HCT116 (cell line): ENCODE measurements around the gene PHF21A. TPM values are rescaled to one million over a fixed set of nuclear protein-coding genes. Genes with fewer than 3 reads are reported as not detected.

Experiments
- ATAC-seq: fragments of 200-7000 bp; cut with Tn5 transposase; 2 replicates; pipeline ENCODE4 v1.9.1; 2020; ENCODE audit warnings: mild to moderate bottlenecking, moderate library complexity
- BruUV-seq: library from RNA; stranded (reverse); fragments of 400-500 nt; replicated peaks from 2 replicates; lab custom pipeline; 2021; lab: Mats Ljungman, UMichigan
- CTCF ChIA-PET: fragments of 300-600 bp; sonication (Branson Sonifier 250); formaldehyde crosslinking; loops from one replicate; lab custom pipeline; 2021; ENCODE audit warnings: antibody characterized with exemption; lab: Charles Lee
- POLR2A ChIA-PET: fragments of 300-600, 350-600 bp; sonication (Branson Sonifier 250); formaldehyde crosslinking; loops from one replicate; lab custom pipeline; 2021; ENCODE audit warnings: antibody characterized with exemption; lab: Charles Lee
- RAD21 ChIA-PET, 2 experiments: fragments of 300-600 bp; sonication (Branson Sonifier 250); formaldehyde crosslinking; loops; one replicate each; lab custom pipeline; 2023; ENCODE audit warnings: low total read pairs in 2 of 2; ENCODE audit not compliant: uncharacterized antibody in 2 of 2, unreplicated experiment in 2 of 2, low non-redundant PET in 1 of 2; lab: Charles Lee
- DNase-seq: peaks from one replicate; pipeline ENCODE4 v3.0.0-alpha.2; 2010; ENCODE audit warnings: low read depth, low spot score
- H2AFZ ChIP-seq: fragments of 200-600 bp; shearing (Covaris generic), sonication (generic); 2 replicates; pipeline ENCODE4 v1.6.1; 2017; ENCODE audit warnings: low read depth, mixed run types, mixed read lengths, antibody characterized with exemption, low read length; ENCODE audit not compliant: poor library complexity, severe bottlenecking
- H3K27ac ChIP-seq: 2 replicates; pipeline ENCODE4 v1.5.1; 2012; ENCODE audit warnings: low read depth, low read length
- H3K27me3 ChIP-seq: fragments of 200-600 bp; sonication (generic); 2 replicates; pipeline ENCODE4 v1.6.1; 2016; ENCODE audit warnings: mixed run types, low read length, mixed read lengths; ENCODE audit not compliant: insufficient read depth
- H3K36me3 ChIP-seq, 2 experiments: fragments of 200-500 bp in 1 of 2; fragments of 200-600 bp in 1 of 2; sonication (Bioruptor generic) in 1 of 2; sonication (generic) in 1 of 2; 2 replicates each; pipeline versions ENCODE4 v1.5.1 to v1.6.1; 2014 to 2016; ENCODE audit warnings: low read length in 2 of 2, inconsistent platforms in 1 of 2, mixed read lengths in 1 of 2, mixed run types in 1 of 2; ENCODE audit not compliant: insufficient read depth in 2 of 2, control insufficient read depth in 1 of 2
- H3K4me1 ChIP-seq, 2 experiments: fragments of 200-600 bp in 1 of 2; sonication (generic) in 1 of 2; 2 replicates each; pipeline versions ENCODE4 v1.5.1 to v1.6.1; 2012 to 2017; ENCODE audit warnings: low read length in 2 of 2, inconsistent platforms in 1 of 2, mild to moderate bottlenecking in 1 of 2, mixed read lengths in 1 of 2, mixed run types in 1 of 2, moderate library complexity in 1 of 2; ENCODE audit not compliant: insufficient read depth in 2 of 2, control insufficient read depth in 1 of 2
- H3K4me2 ChIP-seq: fragments of 200-600 bp; sonication (generic); 2 replicates; pipeline ENCODE4 v1.6.1; 2017; ENCODE audit warnings: mixed run types, low read length, mixed read lengths
- H3K4me3 ChIP-seq, 2 experiments: fragments of 200-600 bp in 1 of 2; sonication (generic) in 1 of 2; replicated peaks in 1 of 2; 2 replicates each; pipeline ENCODE4 v1.5.1; 2011 to 2016; ENCODE audit warnings: low read length in 2 of 2, control low read depth in 1 of 2, low read depth in 1 of 2, mild to moderate bottlenecking in 1 of 2, mixed read lengths in 1 of 2, mixed run types in 1 of 2
- H3K79me2 ChIP-seq: fragments of 200-600 bp; sonication (generic); 2 replicates; pipeline ENCODE4 v1.6.1; 2017; ENCODE audit warnings: mild to moderate bottlenecking, mixed run types, low read length, moderate library complexity, mixed read lengths; ENCODE audit not compliant: insufficient read depth
- H3K9ac ChIP-seq: fragments of 200-600 bp; sonication (generic); 2 replicates; pipeline ENCODE4 v1.6.1; 2016; ENCODE audit warnings: low read length, mixed read lengths
- H3K9me2 ChIP-seq: fragments of 200-600 bp; sonication (generic), shearing (Covaris generic); 2 replicates; pipeline ENCODE4 v1.6.1; 2017; ENCODE audit warnings: mixed run types, mild to moderate bottlenecking, moderate library complexity; ENCODE audit not compliant: insufficient read depth
- H3K9me3 ChIP-seq, 2 experiments: fragments of 200-500 bp in 1 of 2; fragments of 200-600 bp in 1 of 2; sonication (Bioruptor generic) in 1 of 2; sonication (generic) in 1 of 2; 2 replicates each; pipeline ENCODE4 v1.6.1; 2014 to 2017; ENCODE audit warnings: low read length in 2 of 2, mixed read lengths in 2 of 2, inconsistent platforms in 1 of 2, low read depth in 1 of 2, mild to moderate bottlenecking in 1 of 2, mixed run types in 1 of 2, moderate library complexity in 1 of 2; ENCODE audit not compliant: control insufficient read depth in 1 of 2, insufficient read depth in 1 of 2
- H4K20me1 ChIP-seq: fragments of 200-600 bp; sonication (generic), shearing (Covaris generic); 2 replicates; pipeline ENCODE4 v1.6.1; 2017; ENCODE audit warnings: mixed run types, mild to moderate bottlenecking, moderate library complexity; ENCODE audit not compliant: insufficient read depth
- CTCF ChIP-seq, 3 experiments: fragments of 200-600 bp in 1 of 3; sonication (generic) in 1 of 3; IDR thresholded peaks in 2 of 3; conservative IDR thresholded peaks in 1 of 3; 2 replicates each; pipeline ENCODE4 v1.5.1; 2012 to 2017; ENCODE audit warnings: low read depth in 2 of 3, low read length in 2 of 3, antibody characterized with exemption in 1 of 3, borderline replicate concordance in 1 of 3, control low read depth in 1 of 3, mild to moderate bottlenecking in 1 of 3, mixed read lengths in 1 of 3, mixed run types in 1 of 3, moderate library complexity in 1 of 3; ENCODE audit not compliant: insufficient read depth in 1 of 3
- EGR1 ChIP-seq: IDR thresholded peaks from 2 replicates; pipeline ENCODE4 v1.6.1; 2012; ENCODE audit warnings: low read depth
- FOSL1 ChIP-seq: IDR thresholded peaks from 2 replicates; pipeline ENCODE4 v1.6.1; 2012; ENCODE audit warnings: low read depth
- JUND ChIP-seq: IDR thresholded peaks from 2 replicates; pipeline ENCODE4 v1.6.1; 2012
- POLR2A ChIP-seq: IDR thresholded peaks from 2 replicates; pipeline ENCODE4 v1.7.0; 2011; ENCODE audit warnings: borderline replicate concordance; ENCODE audit not compliant: insufficient read depth, insufficient read length; ENCODE audit errors: extremely low read depth
- SIN3A ChIP-seq: IDR thresholded peaks from 2 replicates; pipeline ENCODE4 v1.6.1; 2012; ENCODE audit warnings: low read depth
- SP1 ChIP-seq: IDR thresholded peaks from 2 replicates; pipeline ENCODE4 v1.6.1; 2012; ENCODE audit warnings: low read depth
- ZFX ChIP-seq: fragments of 450-650 bp; IDR thresholded peaks from 2 replicates; pipeline ENCODE4 v1.6.1; 2017
- intact Hi-C: fragments of 100-400 bp; cut with micrococcal nuclease; formaldehyde crosslinking; loops from 2 replicates; pipeline ENCODE4 v1.10.0; 2022
- total RNA-seq: library from RNA; stranded (reverse); gene quantifications from one replicate; pipeline ENCODE4 v1.2.1, GENCODE V29; 2021; ENCODE audit not compliant: unreplicated experiment
- TF ChIP-seq, protein P1 (sequence below): IDR thresholded peaks from 2 replicates; pipeline ENCODE4 v1.6.1; 2012

Gene PHF21A
- total RNA-seq, 1 experiment from 2014 or later, result 27.0 TPM

DNA sequence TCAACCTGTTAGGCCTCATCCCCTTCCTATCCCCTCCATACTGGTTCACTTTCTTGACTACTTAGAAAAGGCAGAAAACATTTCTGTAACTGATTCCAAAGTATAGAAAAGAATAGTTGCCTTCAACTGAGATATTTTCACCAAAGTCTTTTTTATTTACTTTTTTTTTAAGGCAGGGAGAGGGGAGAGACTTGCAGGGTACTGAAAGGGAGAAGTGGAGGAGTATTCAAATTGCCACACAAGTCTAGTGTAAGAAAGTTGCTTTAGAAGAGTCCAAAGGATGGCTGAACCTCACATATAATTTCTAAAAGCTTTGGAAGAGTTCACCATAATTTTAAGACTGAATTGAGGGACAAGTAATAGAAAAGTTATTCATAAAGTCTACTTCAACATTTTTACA, 6.3 kb downstream of the PHF21A start:
- no peak overlapping the region for H3K27ac ChIP-seq
- H3K36me3 ChIP-seq, result no peaks in the 10 kb centered on the region
- no peak for DNase-seq
- intact Hi-C loops, result no loop called here
- no peaks in the 10 kb centered on the region for H4K20me1 ChIP-seq
- H3K27me3 ChIP-seq, result no peaks in the 10 kb centered on the region
- BruUV-seq, result no TSS peak
- CTCF ChIA-PET, result no interaction called here
- no peaks in the 10 kb centered on the region for H3K9me2 ChIP-seq
- TF ChIP-seq EGR1 (no peak), SP1 (no peak), FOSL1 (no peak), JUND (no peak), CTCF (IDR thresholded peaks at IDR 0.05 in 2 of 3, conservative IDR thresholded peaks at IDR 0.05 in 1 of 3; ENCODE audit: borderline replicate concordance in 1 of 3, insufficient read depth in 1 of 3, low read depth in 2 of 3, low read length in 2 of 3) (no peak), ZFX (no peak)
- TF ChIP-seq, protein P1, sequence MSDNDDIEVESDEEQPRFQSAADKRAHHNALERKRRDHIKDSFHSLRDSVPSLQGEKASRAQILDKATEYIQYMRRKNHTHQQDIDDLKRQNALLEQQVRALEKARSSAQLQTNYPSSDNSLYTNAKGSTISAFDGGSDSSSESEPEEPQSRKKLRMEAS, result no peak
- peaks cover 6 to 7% of the 10 kb centered on the region in 2 experiments; a peak in 3 of 4 replicates for H3K4me1 ChIP-seq
- H3K4me2 ChIP-seq, result no peak overlapping the region
- no peak overlapping the region for H2AFZ ChIP-seq
- no peak for ATAC-seq
- no peak overlapping the region for H3K4me3 ChIP-seq
- POLR2A ChIA-PET, result no interaction called here
- no peaks in the 10 kb centered on the region for H3K9me3 ChIP-seq
- RAD21 ChIA-PET, result no interaction called here
- H3K9ac ChIP-seq, result no peak overlapping the region
- H3K79me2 ChIP-seq, result peaks cover 11% of the 10 kb centered on the region

- peaks cover 11% of the 10 kb centered on the region for H3K79me2 ChIP-seq
- ATAC-seq, result no peak
- BruUV-seq, result no TSS peak
- H3K4me3 ChIP-seq, result no peak overlapping the region
- H3K27me3 ChIP-seq, result no peaks in the 10 kb centered on the region
- ChIA-PET RAD21 (no interaction called here), CTCF (no interaction called here), POLR2A (no interaction called here)
- TF ChIP-seq POLR2A (no peak), SIN3A (no peak)
- no peak overlapping the region for H3K4me2 ChIP-seq
- peaks cover 4 to 6% of the 10 kb centered on the region in 2 experiments; a peak in 3 of 4 replicates for H3K4me1 ChIP-seq
- no peaks in the 10 kb centered on the region for H3K9me2 ChIP-seq
- no peaks in the 10 kb centered on the region for H3K9me3 ChIP-seq
- no peak overlapping the region for H3K27ac ChIP-seq
- no peak for DNase-seq
- H4K20me1 ChIP-seq, result no peaks in the 10 kb centered on the region
- no peak overlapping the region for H3K9ac ChIP-seq
- intact Hi-C loops, result no loop called here
- no peak overlapping the region for H2AFZ ChIP-seq
- H3K36me3 ChIP-seq, result no peaks in the 10 kb centered on the region
These were observed 6.9 kb downstream of the PHF21A start for GRCh38 chr11:46114378-46114777.
